ENCODE data around the gene MROH2A.

Gene MROH2A

GRCh38 chr2:233761040-233761769 lies 16.9 kb upstream of the MROH2A start:
- DNase-seq (ENCODE audit: low read depth, low spot score), result no peak

- no peak for DNase-seq (ENCODE audit: low read depth, low spot score)
Measured at GRCh38 chr2:233764264-233764663, 13.9 kb upstream of the MROH2A start.

GRCh38 chr2:233764761-233765160 lies 13.4 kb upstream of the MROH2A start:
- DNase-seq (ENCODE audit: low read depth, low spot score), result no peak

GRCh38 chr2:233766416-233766815 lies 11.7 kb upstream of the MROH2A start:
- no peak for DNase-seq (ENCODE audit: low read depth, low spot score)

- no peak for DNase-seq (ENCODE audit: low read depth, low spot score)
Measured at GRCh38 chr2:233768076-233768475, 10.1 kb upstream of the MROH2A start.

GRCh38 chr2:233769260-233769659 lies 8.9 kb upstream of the MROH2A start:
- no peak for DNase-seq (ENCODE audit: low read depth, low spot score)

- DNase-seq (ENCODE audit: low read depth, low spot score), result no peak
Measured at GRCh38 chr2:233772153-233772552, 6.0 kb upstream of the MROH2A start.

- DNase-seq (ENCODE audit: low read depth, low spot score), result no peak
Measured at GRCh38 chr2:233772583-233772982, 5.5 kb upstream of the MROH2A start.

GRCh38 chr2:233773854-233774253 lies 4.3 kb upstream of the MROH2A start:
- no peak for DNase-seq (ENCODE audit: low read depth, low spot score)

- no peak for DNase-seq (ENCODE audit: low read depth, low spot score)
Measured at GRCh38 chr2:233775414-233775813, 2.7 kb upstream of the MROH2A start.

GRCh38 chr2:233779722-233780121 lies 1.6 kb downstream of the MROH2A start:
- DNase-seq (ENCODE audit: low read depth, low spot score), result no peak

GRCh38 chr2:233780771-233781170 lies 2.6 kb downstream of the MROH2A start:
- no peak for DNase-seq (ENCODE audit: low read depth, low spot score)

- DNase-seq (ENCODE audit: low read depth, low spot score), result no peak
Measured at GRCh38 chr2:233789554-233789953, 11.4 kb downstream of the MROH2A start.

GRCh38 chr2:233791151-233791882 lies 13.2 kb downstream of the MROH2A start:
- no peak for DNase-seq (ENCODE audit: low read depth, low spot score)

GRCh38 chr2:233791883-233792329 lies 13.8 kb downstream of the MROH2A start:
- no peak for DNase-seq (ENCODE audit: low read depth, low spot score)

- no peak for DNase-seq (ENCODE audit: low read depth, low spot score)
Measured at GRCh38 chr2:233792720-233793119, 14.6 kb downstream of the MROH2A start.

GRCh38 chr2:233793465-233794127 lies 15.5 kb downstream of the MROH2A start:
- DNase-seq (ENCODE audit: low read depth, low spot score), result no peak

GRCh38 chr2:233794128-233794658 lies 16.1 kb downstream of the MROH2A start:
- no peak for DNase-seq (ENCODE audit: low read depth, low spot score)

- DNase-seq (ENCODE audit: low read depth, low spot score), result no peak
Measured at GRCh38 chr2:233795735-233796171, 17.6 kb downstream of the MROH2A start.

GRCh38 chr2:233796254-233796653 lies 18.1 kb downstream of the MROH2A start:
- DNase-seq (ENCODE audit: low read depth, low spot score), result no peak

GRCh38 chr2:233798335-233799086 lies 20.4 kb downstream of the MROH2A start:
- no peak for DNase-seq (ENCODE audit: low read depth, low spot score)

Data from brain pericyte (primary cell).